Muscle layer of colon (tissue), 2 donors: ENCODE measurements around the gene TRIM33.

Experiments
- H3K27ac ChIP-seq: one replicate; pipeline ENCODE4 v1.7.0; 2013; ENCODE audit warnings: low read depth, mild to moderate bottlenecking, low read length, moderate library complexity
- H3K27me3 ChIP-seq, 2 donors: one replicate each; pipeline ENCODE4 v1.7.0; 2013; ENCODE audit warnings: low read length in 2 of 2, mild to moderate bottlenecking in 2 of 2; ENCODE audit not compliant: insufficient read depth in 2 of 2, control insufficient read depth in 1 of 2
- H3K36me3 ChIP-seq: one replicate; pipeline ENCODE4 v1.7.0; 2013; ENCODE audit warnings: mild to moderate bottlenecking, low read length; ENCODE audit not compliant: insufficient read depth
- H3K4me1 ChIP-seq: one replicate; pipeline ENCODE4 v1.7.0; 2013; ENCODE audit warnings: mild to moderate bottlenecking, low read length; ENCODE audit not compliant: insufficient read depth
- H3K4me3 ChIP-seq, 2 donors: one replicate each; pipeline ENCODE4 v1.7.0; 2013; ENCODE audit warnings: low read length in 2 of 2, low read depth in 1 of 2, mild to moderate bottlenecking in 1 of 2, moderate library complexity in 1 of 2
- H3K9ac ChIP-seq: one replicate; pipeline ENCODE4 v1.7.0; 2013; ENCODE audit warnings: low read length
- H3K9me3 ChIP-seq: one replicate; pipeline ENCODE4 v1.7.0; 2013; ENCODE audit warnings: mild to moderate bottlenecking, low read length
- donor health status: abdominal sarcoma.
- donor health status: Adenocarcinoma of cecum.

The TRIM33 gene

GRCh38 chr1:114540272-114540671 lies 29.3 kb upstream of the TRIM33 start:
- H3K27me3 ChIP-seq, result no peaks in the 10 kb centered on the region
- no peaks in the 10 kb centered on the region for H3K9me3 ChIP-seq

GRCh38 chr1:114536043-114536442 lies 25.0 kb upstream of the TRIM33 start:
- no peaks in the 10 kb centered on the region for H3K27me3 ChIP-seq
- no peak overlapping the region for H3K9ac ChIP-seq
- H3K36me3 ChIP-seq, result no peaks in the 10 kb centered on the region
- no peak overlapping the region for H3K4me3 ChIP-seq
- no peaks in the 10 kb centered on the region for H3K4me1 ChIP-seq
- H3K27ac ChIP-seq, result no peak overlapping the region
- H3K9me3 ChIP-seq, result no peaks in the 10 kb centered on the region

More at GRCh38 chr1:114540272-114540671, 29.3 kb upstream of the TRIM33 start:
- Histone ChIP-seq H3K36me3 (no peaks in the 10 kb centered on the region), H3K4me1 (no peaks in the 10 kb centered on the region), H3K9ac (no peak overlapping the region), H3K27ac (no peak overlapping the region), H3K4me3 (no peak overlapping the region)

- Histone ChIP-seq H3K4me3 (no peak overlapping the region), H3K9me3 (no peaks in the 10 kb centered on the region), H3K9ac (no peak overlapping the region), H3K27me3 (no peaks in the 10 kb centered on the region), H3K36me3 (no peaks in the 10 kb centered on the region), H3K27ac (no peak overlapping the region), H3K4me1 (no peaks in the 10 kb centered on the region)
Observed at GRCh38 chr1:114535401-114535800, 24.4 kb upstream of the TRIM33 start.

- H3K27ac ChIP-seq, result no peak overlapping the region
- no peak overlapping the region for H3K9ac ChIP-seq
- H3K4me3 ChIP-seq, result no peak overlapping the region
- H3K36me3 ChIP-seq, result no peaks in the 10 kb centered on the region
- H3K27me3 ChIP-seq, result no peaks in the 10 kb centered on the region
- H3K4me1 ChIP-seq, result no peaks in the 10 kb centered on the region
- H3K9me3 ChIP-seq, result no peaks in the 10 kb centered on the region
Observed at GRCh38 chr1:114531094-114531493, 20.1 kb upstream of the TRIM33 start.

GRCh38 chr1:114530224-114530623 lies 19.2 kb upstream of the TRIM33 start:
- Histone ChIP-seq H3K27me3 (no peaks in the 10 kb centered on the region), H3K9me3 (no peaks in the 10 kb centered on the region), H3K27ac (no peak overlapping the region), H3K4me3 (no peak overlapping the region), H3K4me1 (no peaks in the 10 kb centered on the region), H3K9ac (no peak overlapping the region), H3K36me3 (no peaks in the 10 kb centered on the region)

- Histone ChIP-seq H3K9me3 (no peaks in the 10 kb centered on the region), H3K4me1 (no peaks in the 10 kb centered on the region), H3K9ac (no peak overlapping the region), H3K27me3 (no peaks in the 10 kb centered on the region), H3K4me3 (no peak overlapping the region), H3K27ac (no peak overlapping the region), H3K36me3 (no peaks in the 10 kb centered on the region)
Observed at GRCh38 chr1:114524944-114525343, 13.9 kb upstream of the TRIM33 start.

GRCh38 chr1:114522264-114522575 lies 11.2 kb upstream of the TRIM33 start:
- Histone ChIP-seq H3K9me3 (no peaks in the 10 kb centered on the region), H3K27me3 (no peaks in the 10 kb centered on the region), H3K9ac (no peak overlapping the region), H3K4me3 (no peak overlapping the region), H3K36me3 (no peaks in the 10 kb centered on the region), H3K27ac (no peak overlapping the region), H3K4me1 (no peaks in the 10 kb centered on the region)

GRCh38 chr1:114521396-114522263 lies 10.6 kb upstream of the TRIM33 start:
- Histone ChIP-seq H3K27ac (no peak overlapping the region), H3K9me3 (no peaks in the 10 kb centered on the region), H3K9ac (no peak overlapping the region), H3K36me3 (no peaks in the 10 kb centered on the region), H3K4me3 (no peak overlapping the region), H3K4me1 (no peaks in the 10 kb centered on the region), H3K27me3 (no peaks in the 10 kb centered on the region)

- H3K9ac ChIP-seq, result no peak overlapping the region
- H3K4me1 ChIP-seq, result peaks cover 2% of the 10 kb centered on the region
- no peak overlapping the region for H3K27ac ChIP-seq
- H3K27me3 ChIP-seq, result no peaks in the 10 kb centered on the region
- H3K9me3 ChIP-seq, result no peaks in the 10 kb centered on the region
- H3K4me3 ChIP-seq, result no peak overlapping the region
- H3K36me3 ChIP-seq, result no peaks in the 10 kb centered on the region
Observed at GRCh38 chr1:114517348-114517747, 6.3 kb upstream of the TRIM33 start.

- Histone ChIP-seq H3K9ac (no peak overlapping the region), H3K27me3 (no peaks in the 10 kb centered on the region), H3K27ac (no peak overlapping the region), H3K4me3 (no peak overlapping the region), H3K4me1 (peaks cover 29% of the 10 kb centered on the region), H3K9me3 (no peaks in the 10 kb centered on the region), H3K36me3 (no peaks in the 10 kb centered on the region)
Observed at GRCh38 chr1:114512595-114513280, 1.7 kb upstream of the TRIM33 start.

GRCh38 chr1:114510274-114511031 lies 550 bp downstream of the TRIM33 start:
- no peaks in the 10 kb centered on the region for H3K9me3 ChIP-seq
- peak overlapping the region; percentile 75 for H3K9ac ChIP-seq
- peak overlapping the region; percentile 85 for H3K27ac ChIP-seq
- H3K4me3 ChIP-seq, result peak overlapping the region; percentile 82 to 90
- no peaks in the 10 kb centered on the region for H3K36me3 ChIP-seq
- peaks cover 38% of the 10 kb centered on the region for H3K4me1 ChIP-seq
- no peaks in the 10 kb centered on the region for H3K27me3 ChIP-seq
